Coronary artery (tissue), 2 donors: ENCODE measurements around the gene SAFB.

Source experiments
- DNase-seq: peaks from one replicate; pipeline ENCODE4 v3.0.0-alpha.2; 2017; ENCODE audit warnings: low spot score
- H3K27ac ChIP-seq, 2 donors: fragments of 200-600 bp; sonication (generic); one replicate each; pipeline ENCODE4 v1.5.1; 2016 to 2019
- H3K4me3 ChIP-seq: fragments of 200-600 bp; sonication (generic); 2 replicates; pipeline ENCODE4 v1.5.1; 2016; ENCODE audit warnings: mild to moderate bottlenecking, moderate library complexity
- CTCF ChIP-seq: fragments of 200-600 bp; sonication (generic); IDR thresholded peaks from one replicate; pipeline ENCODE4 v1.5.1; 2019; ENCODE audit warnings: antibody characterized with exemption

The SAFB gene

DNA sequence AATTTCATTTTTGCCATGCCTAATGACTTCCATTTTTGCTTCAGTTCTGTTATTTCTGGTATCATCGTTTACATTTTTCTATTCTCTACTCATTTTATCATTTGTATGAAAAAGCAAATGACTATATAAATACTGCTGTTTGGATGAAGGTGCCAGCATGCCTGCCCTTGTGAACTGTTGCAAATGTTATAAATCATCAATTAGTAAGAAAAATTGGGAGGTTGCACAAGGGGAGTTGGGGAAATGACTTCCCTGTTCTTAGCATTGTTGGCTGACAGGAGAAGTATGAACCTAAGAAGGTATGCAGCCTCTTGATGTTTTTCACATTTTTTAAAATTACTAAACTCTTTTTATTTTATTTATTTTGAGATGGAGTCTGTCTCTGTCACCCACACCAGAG is 15.1 kb downstream of the SAFB start:
- Histone ChIP-seq H3K27ac (no peak overlapping the region), H3K4me3 (no peak overlapping the region)
- DNase-seq = no peak
- TF ChIP-seq CTCF = no peak

DNA sequence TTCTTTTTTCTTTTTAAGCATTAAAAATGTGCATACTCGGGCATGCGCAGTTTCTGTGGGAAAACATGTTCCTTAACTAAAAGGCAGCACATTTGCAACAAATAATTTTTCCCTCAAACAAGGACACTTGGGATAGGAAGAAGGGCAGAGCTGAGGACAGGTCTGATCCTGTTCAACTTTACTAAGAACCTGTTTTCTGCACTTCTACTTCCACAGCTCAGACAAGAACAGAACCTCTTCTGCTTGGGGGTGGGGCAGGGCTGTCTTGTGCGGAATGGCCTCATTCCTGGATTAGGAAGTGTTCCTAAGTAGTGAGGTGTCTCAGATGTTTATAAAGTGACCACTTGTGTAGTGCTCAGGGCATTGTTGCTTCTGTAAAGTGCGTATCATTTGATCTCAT is 18.3 kb downstream of the SAFB start:
- DNase-seq = no peak
- Histone ChIP-seq H3K27ac (no peak overlapping the region), H3K4me3 (no peak overlapping the region)
- no peak for TF ChIP-seq CTCF

- no peak for DNase-seq
- Histone ChIP-seq H3K27ac (no peak overlapping the region), H3K4me3 (no peak overlapping the region)
- TF ChIP-seq CTCF = no peak
These were observed 19.3 kb downstream of the SAFB start for GRCh38 chr19:5642204-5642603.

DNA sequence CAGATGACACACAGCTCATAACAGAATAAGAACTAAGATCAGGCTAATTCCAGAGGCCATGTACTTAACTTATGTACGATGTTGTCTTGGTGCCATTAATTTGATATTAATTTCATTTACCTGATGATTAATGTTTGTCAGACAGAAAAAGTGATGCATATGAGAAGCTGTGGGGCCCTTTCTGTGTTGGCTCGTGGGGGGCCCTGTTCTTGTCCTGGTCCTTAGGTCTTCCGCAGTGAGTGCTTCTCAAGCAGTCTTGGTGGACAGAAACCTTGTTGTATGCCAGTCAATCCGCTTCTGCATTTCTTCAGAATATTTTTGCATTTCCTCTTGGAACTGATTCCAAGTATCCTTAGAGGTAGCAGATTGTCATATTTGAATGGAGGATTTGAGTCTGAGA is 20.2 kb downstream of the SAFB start:
- DNase-seq = no peak
- no peak for TF ChIP-seq CTCF
- Histone ChIP-seq H3K4me3 (no peak overlapping the region), H3K27ac (no peak overlapping the region)

GRCh38 chr19:5644037-5644436 is 21.2 kb downstream of the SAFB start:
- DNase-seq = no peak
- no peak for TF ChIP-seq CTCF
- H3K27ac ChIP-seq = no peak overlapping the region
- H3K4me3 ChIP-seq = no peak overlapping the region

DNA sequence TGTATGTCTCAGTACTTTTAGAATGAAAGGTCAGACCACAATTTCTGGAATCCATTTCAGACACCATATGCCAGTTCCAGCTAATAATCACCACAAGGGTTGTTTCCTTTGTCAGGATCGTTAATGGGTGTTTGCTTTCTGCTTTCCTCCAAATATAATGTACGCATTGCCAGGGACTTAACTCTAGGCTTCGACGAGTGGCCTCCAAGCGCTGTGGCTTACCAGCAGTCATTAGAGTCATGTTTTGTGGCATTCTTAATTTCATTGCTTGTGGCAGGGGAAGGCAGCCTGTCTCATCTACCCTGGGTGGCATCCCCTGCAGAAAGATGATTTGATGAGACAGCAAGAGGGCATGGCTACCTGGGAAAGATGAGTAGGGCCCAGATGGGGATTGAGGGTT is 22.5 kb downstream of the SAFB start:
- no peak overlapping the region for H3K4me3 ChIP-seq
- TF ChIP-seq CTCF = no peak
- no peak overlapping the region for H3K27ac ChIP-seq
- no peak for DNase-seq

DNA sequence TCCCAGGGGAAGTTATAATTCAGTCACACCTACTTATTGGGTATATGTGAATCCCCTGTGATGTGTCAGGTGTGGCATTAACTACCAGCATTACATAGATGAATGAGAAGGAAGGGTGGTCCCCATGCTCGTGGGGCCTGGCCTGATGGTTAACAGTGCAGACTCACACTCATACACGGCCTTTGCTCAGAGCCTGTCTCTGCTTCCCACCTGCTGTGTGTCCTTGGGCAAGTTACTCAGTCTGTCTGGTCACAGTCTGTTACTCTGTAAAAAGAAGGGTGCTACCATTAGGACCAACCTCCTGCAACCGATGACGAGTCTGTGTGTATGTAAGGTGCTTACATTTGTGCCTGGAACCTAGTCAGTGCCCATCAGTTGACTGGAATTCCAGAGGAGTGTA is 23.8 kb downstream of the SAFB start:
- no peak overlapping the region for H3K27ac ChIP-seq
- no peak for DNase-seq

More for the DNA sequence above, 23.8 kb downstream of the SAFB start:
- H3K4me3 ChIP-seq = no peak overlapping the region
- TF ChIP-seq CTCF = no peak
